Measurements from ENCODE around the gene KIFC1. TPM values are rescaled to one million over a fixed set of nuclear protein-coding genes. Genes with fewer than 3 reads are reported as not detected.

Gene KIFC1
- total RNA-seq, 1 experiment from 2014 or later, result 73.8 TPM

DNA sequence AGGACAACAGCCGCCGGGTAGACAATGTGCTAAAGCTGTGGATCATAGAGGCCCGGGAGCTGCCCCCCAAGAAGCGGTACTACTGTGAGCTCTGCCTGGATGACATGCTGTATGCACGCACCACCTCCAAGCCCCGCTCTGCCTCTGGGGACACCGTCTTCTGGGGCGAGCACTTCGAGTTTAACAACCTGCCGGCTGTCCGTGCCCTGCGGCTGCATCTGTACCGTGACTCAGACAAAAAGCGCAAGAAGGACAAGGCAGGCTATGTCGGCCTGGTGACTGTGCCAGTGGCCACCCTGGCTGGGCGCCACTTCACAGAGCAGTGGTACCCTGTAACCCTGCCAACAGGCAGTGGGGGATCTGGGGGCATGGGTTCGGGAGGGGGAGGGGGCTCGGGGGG lies 46.0 kb downstream of the KIFC1 start:
- no peak overlapping the region for H3K4ac ChIP-seq (ENCODE audit: low read depth, low read length)
- H2BK5ac ChIP-seq (ENCODE audit: insufficient read length, low read length), result no peak overlapping the region
- WGBS (ENCODE audit: extremely low coverage, insufficient read length, low lambda C conversion rate), result no CpG with 5 or more reads among the region's 18 CpGs
- H3K27me3 Mint-ChIP-seq (ENCODE audit: low read depth), result no peaks in the 10 kb centered on the region; the same call in 1 of the 2 replicates
- H2AK5ac ChIP-seq (ENCODE audit: insufficient read length, low read length), result no peak overlapping the region
- H3K79me1 ChIP-seq (ENCODE audit: insufficient read depth, low read depth, low read length, poor library complexity, severe bottlenecking), result peaks cover 5% of the 10 kb centered on the region
- H3K18ac ChIP-seq (ENCODE audit: insufficient read length, low read depth, low read length), result no peak overlapping the region
- H3K56ac ChIP-seq (ENCODE audit: insufficient read length, low read depth, low read length), result no peak overlapping the region
- peaks cover 6% of the 10 kb centered on the region for H3K23me2 ChIP-seq (ENCODE audit: insufficient read length, low read depth, low read length, poor library complexity, severe bottlenecking)
- H2BK120ac ChIP-seq (ENCODE audit: low read depth, low read length, poor library complexity, severe bottlenecking), result no peak overlapping the region
- no peaks in the 10 kb centered on the region for H3K9me3 ChIP-seq (ENCODE audit: control insufficient read depth, low read depth, low read length)
- H3K4me1 Mint-ChIP-seq, result peaks cover 22 to 23% of the 10 kb centered on the region in 2 experiments
- no peak overlapping the region for H3K27ac Mint-ChIP-seq
- TF ChIP-seq CTCF (conservative IDR thresholded peaks at IDR 0.05), result no peak
- peaks cover 73 to 88% (median 78%) of the 10 kb centered on the region in 3 experiments for H3K36me3 Mint-ChIP-seq (ENCODE audit: insufficient read depth in 1 of 3, low read depth in 3 of 3)
- H4K20me1 ChIP-seq (ENCODE audit: control insufficient read depth, insufficient read depth, insufficient read length), result no peaks in the 10 kb centered on the region
- no peak overlapping the region for H2BK20ac ChIP-seq (ENCODE audit: low read depth, low read length, poor library complexity, severe bottlenecking)
- H2AFZ ChIP-seq (ENCODE audit: low read length), result no peak overlapping the region
- H3K9ac ChIP-seq (ENCODE audit: extremely low read depth, insufficient read length, low read length), result no peak overlapping the region
- no peak for DNase-seq
- peaks cover 5% of the 10 kb centered on the region; the same call in 1 of the 2 replicates for H3K79me2 ChIP-seq (ENCODE audit: insufficient read depth, low read length)
- no peak overlapping the region for H4K8ac ChIP-seq (replicated peaks; ENCODE audit: insufficient read length, low read depth, low read length)
- H3K27me3 ChIP-seq (ENCODE audit: insufficient read depth, low read length), result no peaks in the 10 kb centered on the region
- no peak overlapping the region for H3K27ac ChIP-seq (ENCODE audit: insufficient read length, low read depth, low read length)
- H3K14ac ChIP-seq (ENCODE audit: insufficient read depth, low read length), result no peak overlapping the region
- no peak overlapping the region for H4K91ac ChIP-seq (ENCODE audit: insufficient read length, low read depth, low read length)
- no peak overlapping the region for H2BK15ac ChIP-seq (ENCODE audit: low read depth, low read length)
- H3K4me3 Mint-ChIP-seq, result no peak overlapping the region
- no peaks in the 10 kb centered on the region for H3K9me3 Mint-ChIP-seq
- H3T11ph ChIP-seq (ENCODE audit: low read length), result no peak overlapping the region
- no peak overlapping the region for H2BK12ac ChIP-seq (ENCODE audit: insufficient read length, low read depth, low read length)
- H4K5ac ChIP-seq (ENCODE audit: insufficient read length, low read depth, low read length), result no peak overlapping the region
- H3K4me2 ChIP-seq (ENCODE audit: insufficient read depth, insufficient read length, low read length), result no peak overlapping the region
- no peak overlapping the region for H3K23ac ChIP-seq (ENCODE audit: insufficient read length, low read depth, low read length)
- peaks cover 5% of the 10 kb centered on the region; the same call in 1 of the 2 replicates for H3K4me1 ChIP-seq (ENCODE audit: insufficient read depth, low read length)
